ENCODE data around the gene KLHL29.

Gene KLHL29

DNA sequence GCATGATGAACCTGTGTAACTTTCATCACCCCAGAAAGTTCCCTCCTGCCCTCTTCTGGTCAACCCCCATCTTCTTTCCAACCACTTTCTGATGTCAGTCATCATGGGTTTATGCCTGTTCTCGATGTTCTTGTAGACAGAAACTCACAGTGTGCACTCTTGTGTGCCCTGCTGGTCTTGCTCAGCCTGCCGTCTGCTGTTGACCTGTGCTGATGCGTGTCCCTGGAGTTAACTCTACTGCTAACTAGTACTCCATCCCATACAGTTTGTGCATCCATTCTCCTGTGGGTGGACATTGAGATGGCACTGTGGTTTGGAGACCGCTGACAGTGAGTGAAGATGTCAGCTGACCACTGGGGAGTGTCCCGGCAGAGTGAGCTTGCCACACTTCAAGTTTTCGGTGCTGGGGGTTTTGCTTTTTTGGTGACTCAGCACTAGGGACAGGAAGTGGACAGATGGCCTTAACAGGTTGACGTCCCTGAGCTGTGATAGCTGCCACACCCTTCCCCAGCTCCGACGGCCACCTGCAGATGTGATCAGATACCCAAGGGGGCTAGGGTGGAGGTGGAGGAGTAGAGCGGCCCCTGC, 14.8 kb downstream of the KLHL29 start:
- no peak for DNase-seq

DNA sequence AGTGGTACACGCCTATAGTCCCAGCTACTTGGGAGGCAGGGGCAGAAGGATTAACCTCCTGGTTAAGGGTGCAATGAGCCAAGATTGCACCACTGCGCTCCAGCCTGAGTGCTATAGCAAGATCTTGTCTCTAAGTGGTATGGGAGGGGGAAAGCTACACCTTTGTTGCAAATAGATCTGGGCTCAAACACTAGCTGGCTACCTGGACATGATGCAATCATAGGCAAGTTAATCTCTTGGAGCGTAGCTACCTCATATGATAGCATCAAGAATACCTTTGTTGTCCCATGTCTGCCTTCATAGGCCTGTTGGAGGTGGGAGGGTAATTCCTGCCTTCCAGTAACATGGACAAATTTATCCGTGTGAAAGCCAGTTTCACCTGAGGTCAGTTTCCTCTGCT, 15.7 kb downstream of the KLHL29 start:
- DNase-seq, result no peak

DNA sequence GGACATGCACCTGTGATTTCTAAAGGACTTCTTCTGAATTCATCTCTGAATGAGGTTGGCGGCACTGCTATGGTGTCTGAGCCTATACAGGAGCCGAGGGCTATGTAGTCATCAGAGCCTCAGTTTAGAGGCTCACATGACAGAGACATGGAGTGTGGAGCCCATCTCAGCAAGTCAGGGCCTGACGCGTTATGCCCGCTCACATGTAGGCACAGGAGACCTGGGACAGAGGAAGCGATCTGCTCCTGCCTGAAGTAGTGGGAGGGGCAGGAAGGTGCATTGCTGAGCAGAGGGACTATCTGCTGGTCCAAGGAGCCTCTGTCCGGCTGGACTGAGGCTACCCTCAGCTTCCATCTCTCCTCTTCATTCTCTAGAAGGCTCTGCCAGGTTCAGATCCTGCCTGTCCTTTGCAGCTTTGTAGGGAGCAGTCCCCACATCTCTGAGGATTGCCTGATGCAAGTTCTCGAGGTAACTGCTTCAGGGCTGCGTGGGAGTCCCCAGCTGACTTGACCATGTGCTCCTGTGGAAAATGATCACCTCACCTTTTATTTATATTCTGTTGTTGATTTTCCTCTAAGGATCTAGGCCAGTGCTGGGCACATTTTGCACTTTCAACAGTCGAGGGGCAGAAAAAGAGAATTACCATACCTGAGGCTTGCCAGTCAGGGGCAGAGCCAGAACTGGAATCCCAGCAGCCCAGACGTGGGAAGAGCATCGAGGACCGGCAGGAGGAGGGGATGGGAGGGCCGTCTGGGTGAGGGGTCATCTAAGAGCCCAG, 16.6 kb downstream of the KLHL29 start:
- no peak for DNase-seq

DNA sequence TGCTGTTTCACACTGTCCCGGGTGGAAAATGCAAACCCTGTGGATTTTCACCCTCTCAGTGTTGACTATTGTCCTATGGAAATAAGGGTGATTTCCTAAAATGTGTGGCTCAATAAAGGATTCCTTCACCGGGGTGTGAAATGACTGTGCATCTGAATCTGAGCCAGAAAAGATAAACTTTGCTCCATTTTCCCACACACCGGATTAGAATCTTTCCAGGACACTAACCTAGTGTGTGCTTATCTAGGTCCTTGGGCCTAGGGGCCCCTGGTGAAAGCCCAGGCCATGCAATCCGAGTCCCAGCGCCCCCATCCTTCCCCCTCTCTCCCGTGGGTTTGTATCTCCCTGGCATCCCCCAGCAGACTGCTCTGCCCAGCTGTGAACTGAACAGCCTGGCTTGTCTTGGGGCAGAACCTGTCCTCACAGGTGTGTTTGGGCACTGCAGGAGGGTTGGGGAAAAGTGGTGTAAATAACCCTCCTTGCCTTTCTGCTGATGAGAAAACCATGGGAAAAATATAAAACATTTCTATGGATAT, 17.3 kb downstream of the KLHL29 start:
- no peak for DNase-seq

DNA sequence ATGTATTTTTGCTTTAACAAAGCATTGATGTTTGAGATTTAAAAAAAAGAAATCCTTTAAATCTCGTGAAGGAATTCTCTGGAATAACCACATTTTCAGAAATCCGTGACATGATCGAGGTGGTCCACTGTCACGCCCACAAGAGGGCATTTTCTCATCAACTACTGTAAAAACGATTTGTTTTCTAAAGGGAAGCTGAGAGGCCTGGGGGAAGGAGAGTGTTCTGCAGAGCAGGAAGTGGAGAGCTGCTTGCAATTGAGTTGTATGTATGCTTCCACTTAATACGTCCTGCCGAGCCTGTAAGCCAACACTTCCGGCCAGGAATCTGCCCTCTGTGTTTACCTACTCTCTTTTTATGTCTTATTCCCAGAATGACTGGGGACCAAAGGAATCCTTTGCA, 19.4 kb downstream of the KLHL29 start:
- DNase-seq, result no peak

DNA sequence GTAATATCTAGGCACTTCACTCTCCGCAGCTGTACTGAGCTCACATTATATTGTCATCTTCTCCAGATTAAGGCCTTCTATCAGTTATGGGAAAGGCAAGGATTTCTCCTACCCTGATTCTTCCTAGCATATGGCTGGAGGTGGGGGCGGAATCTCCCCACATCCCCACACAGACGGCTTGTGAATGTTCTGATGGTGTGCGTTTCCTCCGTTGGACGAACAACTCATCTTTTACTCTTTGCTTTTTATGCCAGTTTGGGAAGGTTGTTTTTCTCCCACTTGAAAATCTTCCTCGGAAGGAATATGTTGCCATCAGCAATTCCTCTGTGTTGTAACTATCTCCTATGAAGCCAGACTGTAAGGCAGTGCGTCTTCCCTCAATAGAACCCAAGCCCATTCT, 24.3 kb downstream of the KLHL29 start:
- no peak for DNase-seq

DNA sequence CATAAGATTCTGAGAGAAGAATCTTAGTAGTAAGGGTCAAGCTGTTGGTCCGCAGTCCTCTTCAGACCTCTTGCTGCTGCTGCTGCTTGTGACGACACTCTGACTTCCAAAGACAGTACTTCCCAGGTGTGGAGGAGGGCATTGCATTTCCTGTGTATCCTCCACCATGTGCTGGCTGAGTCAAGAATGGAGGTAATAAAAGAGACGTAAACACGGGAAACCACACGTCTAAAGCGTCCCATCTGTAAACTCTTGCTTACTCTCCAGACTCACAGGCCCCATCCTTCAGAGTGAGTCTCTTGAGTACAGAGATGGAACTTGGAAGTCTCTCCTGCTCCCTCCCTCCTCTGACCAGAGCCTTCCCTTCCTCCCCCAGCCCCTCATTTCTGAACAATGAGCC, 25.6 kb downstream of the KLHL29 start:
- no peak for DNase-seq

DNA sequence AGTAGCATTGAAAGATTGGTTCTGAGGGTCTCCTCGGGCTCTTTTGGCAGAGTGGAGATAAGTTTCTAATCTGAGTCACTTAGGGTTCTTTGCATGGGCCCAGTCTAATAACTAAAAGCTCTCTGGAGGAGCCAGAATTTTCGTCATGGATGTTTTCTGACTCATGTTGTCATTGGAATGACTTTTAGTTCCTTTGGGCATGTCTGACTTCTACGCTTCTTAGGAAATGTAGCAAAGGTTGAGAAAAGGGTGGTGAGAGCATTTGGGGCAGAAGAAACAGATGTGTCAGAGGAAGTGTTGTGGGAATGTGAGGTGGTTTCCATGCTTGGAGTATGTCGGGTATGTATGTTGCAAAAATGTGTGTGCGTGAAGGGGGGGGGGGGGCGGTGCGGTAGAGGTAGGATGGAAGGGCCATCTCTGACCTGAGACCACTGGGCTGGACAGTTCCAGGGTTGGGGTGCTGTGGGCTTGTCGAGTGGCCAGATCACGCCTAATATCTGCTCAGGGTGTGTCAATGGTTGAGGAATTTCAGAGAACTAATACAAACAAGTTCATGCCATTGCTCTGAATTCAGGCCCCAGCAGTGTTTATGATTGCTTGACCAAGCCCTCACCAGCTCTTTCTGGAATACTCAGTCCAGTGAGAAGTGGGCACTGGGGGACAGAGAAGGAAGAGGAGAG, 26.9 kb downstream of the KLHL29 start:
- no peak for DNase-seq

DNA sequence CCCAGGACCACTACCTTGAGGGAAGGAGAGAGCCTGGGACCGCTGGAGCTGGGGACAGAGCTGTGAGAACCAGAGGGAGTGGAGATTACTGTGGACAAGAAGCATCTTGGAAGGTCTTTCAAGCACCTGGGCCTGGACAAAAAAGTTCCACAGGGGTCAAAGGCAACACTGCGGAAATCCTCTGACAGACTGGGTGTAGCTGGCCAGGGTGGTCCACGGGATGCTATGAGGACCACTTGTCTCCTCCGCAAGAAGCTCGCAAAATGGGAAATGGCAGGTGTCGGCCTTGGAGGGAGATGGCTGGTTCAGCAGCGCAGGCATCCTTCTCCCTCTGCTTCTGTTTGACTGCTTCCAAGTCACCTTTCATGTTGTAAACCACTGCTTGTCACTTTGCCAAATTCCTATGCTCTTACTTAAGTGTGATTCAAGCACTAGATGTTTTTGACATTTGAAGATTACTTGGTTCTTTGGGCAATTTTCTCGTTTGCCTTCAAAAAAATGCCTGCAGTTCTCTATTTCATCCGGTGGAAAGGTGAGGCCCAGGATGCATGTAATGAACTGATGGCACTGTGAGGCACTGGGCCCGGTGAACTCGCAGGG, 27.7 kb downstream of the KLHL29 start:
- no peak for DNase-seq

DNA sequence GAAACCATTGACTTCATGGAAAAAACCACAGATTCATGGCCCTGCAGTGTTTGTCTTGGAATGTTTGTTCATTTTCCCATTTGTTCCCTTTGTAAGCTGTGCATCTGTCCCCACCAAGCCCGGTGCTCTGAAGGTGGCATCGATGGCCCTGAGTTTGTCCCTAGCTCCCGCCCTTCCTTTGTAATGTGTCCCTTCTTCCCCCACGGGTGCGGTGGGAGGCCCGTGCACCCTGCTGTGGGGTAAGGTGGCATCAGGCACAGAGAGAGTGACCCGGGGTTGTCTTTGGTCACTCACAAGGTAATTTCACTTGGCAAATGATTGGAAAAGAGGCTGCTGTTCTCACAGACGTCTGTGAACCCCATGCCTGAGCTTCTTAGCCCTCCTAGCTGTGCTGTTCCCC, 28.7 kb downstream of the KLHL29 start:
- DNase-seq, result no peak

DNA sequence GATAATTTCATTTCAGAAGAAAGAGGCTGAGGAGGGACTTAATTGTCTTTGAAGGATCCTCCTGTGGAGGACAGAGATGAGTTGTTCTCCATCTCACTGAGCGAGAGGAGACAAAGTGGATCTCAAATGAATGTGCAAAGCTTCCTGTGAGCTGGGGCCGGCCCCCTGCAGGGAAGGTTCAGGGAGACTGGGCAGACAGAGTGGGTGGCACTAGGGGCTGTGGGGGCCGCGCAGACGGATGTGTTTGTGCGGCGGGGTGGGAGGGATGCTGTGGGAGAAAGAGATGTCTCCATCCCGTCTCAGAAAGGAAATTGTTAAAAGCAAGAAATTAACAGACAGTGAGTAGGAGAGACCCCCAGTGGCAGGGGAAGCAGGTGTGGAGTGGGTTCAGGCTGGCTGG, 29.1 kb downstream of the KLHL29 start:
- no peak for DNase-seq

DNA sequence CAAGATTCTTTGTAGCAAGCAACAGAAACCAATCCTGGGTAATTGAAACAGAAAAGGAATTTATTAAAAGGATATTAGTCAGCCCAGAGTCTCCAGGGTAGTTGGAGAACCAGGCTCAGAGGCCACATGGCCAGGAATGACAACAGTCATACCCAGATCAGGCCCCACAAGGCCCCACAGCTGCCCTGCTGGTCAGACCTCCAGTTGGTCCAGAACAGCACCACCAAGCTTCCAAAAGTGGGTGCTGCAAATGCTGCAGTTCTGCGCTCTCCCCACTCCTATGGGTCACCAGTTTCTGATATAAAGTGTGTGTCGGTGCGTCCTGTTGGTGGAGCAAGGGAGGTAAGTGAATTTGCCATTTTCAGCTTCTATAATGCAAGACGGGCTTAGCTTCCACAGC, 29.9 kb downstream of the KLHL29 start:
- no peak for DNase-seq

DNA sequence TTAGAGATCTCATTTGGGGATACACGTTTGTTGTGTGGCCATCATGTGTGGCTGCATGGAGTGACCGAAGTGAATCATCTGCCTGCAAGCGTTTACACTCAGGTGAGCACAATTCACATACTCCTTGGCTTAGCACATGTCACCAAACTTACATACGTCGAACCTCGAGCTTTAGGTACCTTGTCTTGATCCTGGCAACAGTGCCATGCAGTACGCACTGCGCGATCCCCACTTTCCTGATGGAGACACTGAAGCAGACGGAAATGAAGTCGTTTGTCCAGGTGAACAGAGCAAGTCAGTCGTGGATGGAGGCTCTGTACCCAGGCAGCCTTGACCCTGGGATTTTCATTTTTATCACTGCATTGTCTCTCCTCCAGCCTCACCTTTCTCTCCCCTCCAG, 32.3 kb downstream of the KLHL29 start:
- DNase-seq, result no peak

DNA sequence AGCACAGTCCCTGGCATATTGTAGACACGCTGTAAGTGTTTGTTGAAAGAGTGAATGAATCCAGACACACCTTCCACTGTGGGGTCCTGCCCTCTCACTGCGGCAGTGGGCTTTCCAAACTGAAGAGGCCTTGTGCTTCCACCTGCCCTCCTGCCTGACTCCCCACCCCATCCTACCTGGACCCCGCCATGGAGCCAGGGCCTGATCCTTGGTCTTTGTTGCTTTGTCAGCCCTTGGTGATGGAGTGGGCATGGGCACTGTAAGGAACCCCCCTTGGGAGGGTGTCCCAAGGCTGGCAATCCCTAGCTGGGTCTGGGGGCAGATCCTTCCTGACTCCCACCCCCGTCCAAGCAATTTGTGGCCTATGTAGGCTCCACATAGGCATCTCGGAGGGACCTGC, 33.1 kb downstream of the KLHL29 start:
- DNase-seq, result peak; percentile 28

DNA sequence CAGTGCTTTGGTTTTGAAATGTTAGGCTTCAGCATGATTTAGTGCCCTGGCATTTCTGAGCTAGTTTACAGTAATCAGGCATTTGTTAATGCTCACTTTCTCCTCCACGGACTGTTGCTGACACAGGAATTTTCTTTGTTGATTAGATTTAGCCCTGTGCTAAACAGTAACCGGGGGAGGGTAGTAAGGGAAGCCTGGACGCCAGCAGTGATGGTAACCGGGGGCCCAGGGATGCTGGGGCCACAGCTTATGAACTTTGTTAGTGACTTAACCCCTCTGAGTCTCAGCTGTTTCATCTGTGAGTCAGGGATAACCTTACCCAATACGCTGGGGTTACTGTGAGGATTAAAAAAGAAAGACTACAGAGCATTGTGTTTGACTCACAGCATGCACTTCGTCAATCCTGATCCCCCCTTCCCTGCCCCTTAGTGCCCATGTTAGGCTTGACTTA, 33.5 kb downstream of the KLHL29 start:
- DNase-seq, result peak; percentile 21

DNA sequence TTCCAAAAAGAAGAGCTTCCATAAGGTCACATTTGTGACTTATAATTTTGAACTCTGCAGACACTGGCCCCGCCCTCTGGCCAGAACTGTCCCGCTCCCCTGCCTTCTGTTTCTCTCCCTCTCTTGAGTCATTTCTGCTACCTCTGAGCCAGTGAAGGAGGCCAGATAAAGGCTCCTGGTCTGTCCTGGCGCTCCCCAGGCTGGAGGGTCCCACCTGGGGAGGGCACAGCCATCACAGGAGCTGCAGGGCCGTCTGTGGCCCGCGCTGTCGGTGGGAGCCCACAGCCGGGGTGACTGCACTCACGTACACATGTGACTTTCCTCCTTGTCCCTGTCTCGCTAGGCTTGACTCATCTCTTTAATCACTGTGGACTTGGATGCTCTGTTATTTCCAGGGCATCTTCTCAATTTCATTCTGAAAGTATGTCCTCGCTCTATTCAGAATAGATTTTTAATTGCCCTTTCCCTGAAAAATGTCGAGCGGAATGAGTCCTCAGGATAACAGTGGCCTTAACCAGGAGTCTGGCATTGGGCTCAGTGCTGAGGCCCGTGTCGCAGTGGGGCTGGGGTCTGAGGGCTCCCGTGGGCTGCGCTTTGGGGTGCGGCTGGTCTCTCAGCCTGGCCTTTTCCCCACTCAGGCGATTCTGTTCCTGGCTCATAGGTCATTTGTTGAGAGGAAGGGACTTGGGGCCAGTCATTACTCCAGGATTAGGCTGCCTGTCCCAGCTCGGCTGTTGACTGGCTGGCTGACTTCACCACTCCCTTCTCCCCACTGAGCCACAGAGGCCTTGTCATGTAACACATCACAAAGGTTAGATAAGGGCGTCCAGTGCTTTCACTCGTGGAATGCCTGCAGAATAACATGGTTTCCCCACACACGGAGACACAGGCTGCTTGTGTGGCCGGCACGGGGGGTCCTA, 34.5 kb downstream of the KLHL29 start:
- DNase-seq, result peak; percentile 38

DNA sequence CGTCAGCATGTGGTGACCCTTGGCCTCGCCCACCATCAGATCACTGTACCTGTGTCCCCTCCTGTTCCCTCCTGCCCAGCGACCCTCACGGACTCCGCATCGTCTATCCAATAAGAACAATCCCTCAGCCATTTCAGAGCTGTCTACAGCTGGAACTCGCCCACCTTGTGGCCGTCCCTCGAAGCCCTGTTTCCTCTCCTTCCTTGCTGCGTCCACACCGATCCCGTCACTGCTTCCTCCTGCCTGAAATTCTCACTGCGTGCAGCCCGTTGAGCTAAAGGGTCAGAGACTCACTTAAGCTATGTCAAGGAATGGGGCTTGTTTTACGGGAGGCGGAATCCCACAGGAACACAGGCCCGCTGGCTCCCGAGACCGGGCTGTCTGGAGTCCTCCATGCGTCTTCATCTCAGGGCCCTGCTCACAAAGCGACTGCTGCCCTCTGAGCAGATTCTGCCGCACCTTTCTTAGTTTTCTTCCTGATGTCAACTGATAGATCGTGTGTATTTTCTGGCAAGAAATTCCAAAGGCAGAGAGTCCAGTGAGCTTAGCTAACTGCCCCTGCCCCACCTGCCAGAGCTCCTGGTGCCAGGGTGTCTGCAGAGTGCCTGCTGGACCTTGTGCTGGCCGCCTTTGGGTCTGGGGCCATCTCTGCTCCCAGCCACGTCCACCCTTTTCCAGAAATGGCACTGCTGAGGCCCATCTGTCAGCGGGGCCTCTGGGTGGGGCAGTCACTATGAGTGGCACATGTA, 35.3 kb downstream of the KLHL29 start:
- no peak for DNase-seq

DNA sequence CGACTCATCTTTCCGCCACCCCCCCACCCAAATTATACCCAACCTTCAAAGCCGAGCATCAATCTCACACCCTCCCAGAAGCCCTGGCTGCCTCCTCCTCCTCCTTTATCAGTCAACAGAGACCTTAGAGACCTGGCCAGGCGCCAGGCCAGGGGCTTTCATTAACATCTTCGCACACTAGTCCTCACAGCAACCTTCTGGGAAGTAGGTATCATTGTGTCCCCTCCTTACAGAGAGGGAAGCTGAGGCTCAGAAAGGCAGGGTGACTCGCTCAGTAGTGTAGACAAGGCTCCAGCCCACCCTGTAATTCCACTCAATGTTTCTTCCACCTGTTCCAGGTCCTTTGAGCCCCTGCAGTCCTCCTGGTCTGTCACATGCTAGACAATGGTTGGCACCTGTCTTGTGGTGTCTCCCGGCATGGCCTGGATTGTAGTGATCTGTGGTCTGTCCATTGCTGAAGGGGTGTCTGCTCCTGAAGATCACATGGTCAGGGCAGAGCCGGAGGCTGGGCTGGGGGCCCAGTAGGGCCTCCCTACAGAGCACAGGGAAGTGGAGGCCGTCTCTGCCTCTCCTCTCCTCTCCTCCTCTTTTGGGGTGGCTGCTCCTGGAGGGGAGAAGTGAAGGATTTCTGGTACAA, 36.0 kb downstream of the KLHL29 start:
- DNase-seq, result peak; percentile 33

DNA sequence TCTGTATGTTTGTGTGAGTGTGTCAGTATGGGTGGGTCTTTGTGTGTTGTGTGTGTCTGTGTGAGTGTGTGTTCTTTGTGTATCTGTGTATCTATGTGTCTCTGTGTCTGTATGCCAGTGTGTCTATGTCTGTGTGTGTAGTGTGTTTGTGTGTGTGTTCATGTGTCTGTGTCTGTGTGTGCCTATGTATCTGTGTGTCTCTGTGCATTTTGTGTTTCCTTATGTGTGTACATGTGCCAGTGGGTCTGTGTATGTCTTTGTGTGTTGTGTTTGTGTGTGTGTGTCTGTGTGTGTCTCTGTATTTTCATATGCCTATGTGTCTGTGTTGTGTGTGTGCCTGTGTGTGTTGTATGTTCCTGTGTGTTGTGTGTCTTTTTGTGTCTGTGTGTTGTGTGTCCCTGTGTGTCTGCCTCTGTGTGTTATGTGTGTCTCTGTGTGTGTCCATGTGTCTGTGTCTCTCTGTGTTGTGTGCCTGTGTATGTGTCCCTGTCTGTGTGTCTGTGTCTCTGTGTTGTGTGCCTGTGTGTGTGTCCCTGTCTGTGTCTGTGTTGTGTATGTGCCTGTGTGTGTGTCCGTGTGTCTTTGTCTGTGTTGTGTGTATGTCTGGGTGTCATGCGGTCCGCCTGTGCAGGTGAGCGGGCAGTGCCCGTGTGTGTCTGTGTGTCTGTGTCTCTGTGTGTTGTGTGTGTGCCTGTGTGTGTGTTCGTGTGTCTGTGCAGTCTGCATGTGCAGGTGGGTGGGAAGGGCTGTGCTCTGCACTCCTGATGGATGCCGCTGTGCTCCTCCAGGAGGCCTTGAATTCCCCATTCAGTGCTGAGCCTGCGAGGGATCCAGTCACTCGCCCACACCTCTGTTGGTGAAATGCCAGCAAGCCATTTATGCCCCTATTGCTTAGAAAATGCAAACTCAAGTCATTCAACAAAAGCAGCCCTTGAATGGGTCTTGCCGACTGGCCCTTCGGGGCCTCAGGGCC, 37.4 kb downstream of the KLHL29 start:
- DNase-seq, result peak; percentile 41
